Sigmoid colon (tissue), 4 donors: Measurements from ENCODE around the gene CSTF1.

Source experiments
- EP300 ChIP-seq, 4 donors: sonication (generic); formaldehyde crosslinking; IDR thresholded peaks; one replicate each; pipeline ENCODE4 v1.6.1; 2017; ENCODE audit warnings: antibody characterized with exemption in 4 of 4
- POLR2A ChIP-seq, 2 donors: fragments of 450-650 bp; IDR thresholded peaks; one replicate each; pipeline ENCODE4 v1.6.1; 2016; ENCODE audit warnings: antibody characterized with exemption in 2 of 2, mild to moderate bottlenecking in 2 of 2, moderate library complexity in 2 of 2
- TF ChIP-seq, protein P1 (sequence below), 4 experiments: fragments of 450-650 bp in 3 of 4; fragments of 200-600 bp in 1 of 4; IDR thresholded peaks; one replicate each; pipeline ENCODE4 v1.5.1; 2016 to 2019; ENCODE audit warnings: antibody characterized with exemption in 4 of 4, mild to moderate bottlenecking in 3 of 4, moderate library complexity in 2 of 4

- TF ChIP-seq POLR2A (IDR thresholded peaks at IDR 0.05) (no peak), EP300 (IDR thresholded peaks at IDR 0.05) (no peak)
- TF ChIP-seq, protein P1, sequence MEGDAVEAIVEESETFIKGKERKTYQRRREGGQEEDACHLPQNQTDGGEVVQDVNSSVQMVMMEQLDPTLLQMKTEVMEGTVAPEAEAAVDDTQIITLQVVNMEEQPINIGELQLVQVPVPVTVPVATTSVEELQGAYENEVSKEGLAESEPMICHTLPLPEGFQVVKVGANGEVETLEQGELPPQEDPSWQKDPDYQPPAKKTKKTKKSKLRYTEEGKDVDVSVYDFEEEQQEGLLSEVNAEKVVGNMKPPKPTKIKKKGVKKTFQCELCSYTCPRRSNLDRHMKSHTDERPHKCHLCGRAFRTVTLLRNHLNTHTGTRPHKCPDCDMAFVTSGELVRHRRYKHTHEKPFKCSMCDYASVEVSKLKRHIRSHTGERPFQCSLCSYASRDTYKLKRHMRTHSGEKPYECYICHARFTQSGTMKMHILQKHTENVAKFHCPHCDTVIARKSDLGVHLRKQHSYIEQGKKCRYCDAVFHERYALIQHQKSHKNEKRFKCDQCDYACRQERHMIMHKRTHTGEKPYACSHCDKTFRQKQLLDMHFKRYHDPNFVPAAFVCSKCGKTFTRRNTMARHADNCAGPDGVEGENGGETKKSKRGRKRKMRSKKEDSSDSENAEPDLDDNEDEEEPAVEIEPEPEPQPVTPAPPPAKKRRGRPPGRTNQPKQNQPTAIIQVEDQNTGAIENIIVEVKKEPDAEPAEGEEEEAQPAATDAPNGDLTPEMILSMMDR (IDR thresholded peaks at IDR 0.05), result no peak
Measured at GRCh38 chr20:56411759-56412472, 19.5 kb downstream of the CSTF1 start, which contains the start of gene CASS4.
